ENCODE data around the gene ADGRA1.

Gene ADGRA1

DNA sequence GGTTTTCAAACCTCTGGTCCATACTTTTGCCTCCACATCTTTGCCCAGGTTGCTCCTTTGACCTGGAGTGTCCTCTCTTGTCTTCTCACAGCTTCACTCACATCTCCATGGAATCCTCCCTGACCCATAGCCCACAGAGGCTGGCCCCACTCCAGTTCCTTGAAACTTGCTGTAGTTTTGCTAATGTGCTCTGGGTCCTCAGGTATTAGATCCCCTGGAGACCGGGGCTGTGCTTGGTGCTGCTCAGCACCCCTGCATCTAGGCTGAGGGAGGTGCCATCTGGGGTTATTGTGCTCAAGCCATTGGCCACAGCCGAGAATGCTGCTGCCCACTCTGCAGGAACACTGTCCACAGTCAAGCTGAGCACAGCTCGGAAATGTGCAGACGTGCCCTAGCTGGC lies 88.8 kb downstream of the ADGRA1 start:
- Histone ChIP-seq H3K9me3 (ENCODE audit: control insufficient read depth, low read length) (peaks cover 8% of the 10 kb centered on the region), H3K36me3 (ENCODE audit: control insufficient read depth, insufficient read depth, low read length) (no peaks in the 10 kb centered on the region)
- 92 to 94% methylated on average over 4 of the region's 4 CpGs for WGBS, 2 experiments (ENCODE audit: insufficient coverage in 2 of 2)

DNA sequence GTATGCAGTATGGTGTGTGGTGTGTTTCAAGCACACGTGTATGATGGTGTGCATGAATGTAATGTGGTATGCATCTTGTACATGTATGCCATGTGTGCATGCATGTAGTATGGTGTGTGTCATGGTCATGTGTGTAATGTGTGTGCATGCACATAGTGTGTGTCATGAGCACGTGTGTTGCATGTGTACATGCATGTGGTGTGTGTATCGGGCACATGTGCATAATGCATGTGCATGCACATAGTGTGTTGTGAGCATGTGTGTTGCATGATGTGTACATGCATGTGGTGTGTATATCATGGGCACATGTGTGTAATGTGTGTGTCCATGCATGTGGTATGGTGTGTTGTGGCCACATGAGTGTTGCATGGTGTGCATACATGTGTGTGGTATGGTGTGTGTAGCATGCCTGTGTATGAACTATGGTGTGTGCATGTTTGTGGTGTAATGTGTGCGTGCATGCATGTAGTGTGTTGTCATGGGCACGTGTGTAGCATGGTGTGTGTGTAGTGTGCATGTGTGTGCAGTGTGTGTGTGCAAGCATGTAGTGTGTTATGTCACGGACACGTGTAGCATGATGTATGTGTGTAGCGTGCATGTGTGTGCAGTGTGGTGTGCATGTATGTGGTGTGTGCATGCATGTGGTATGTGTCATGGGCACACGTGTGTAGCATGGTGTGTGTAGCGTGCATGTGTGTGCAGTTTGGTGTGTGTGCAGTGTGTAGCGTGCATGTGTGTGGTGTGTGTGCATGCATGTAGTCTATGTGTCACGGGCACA lies 89.8 kb downstream of the ADGRA1 start:
- 95% methylated on average over 12 of the region's 12 CpGs for WGBS, 2 experiments (ENCODE audit: insufficient coverage in 2 of 2)
- Histone ChIP-seq H3K36me3 (ENCODE audit: control insufficient read depth, insufficient read depth, low read length) (no peaks in the 10 kb centered on the region), H3K4me3 (ENCODE audit: extremely low read depth, insufficient read depth, low read length, poor library complexity, severe bottlenecking) (no peak overlapping the region), H3K27ac (ENCODE audit: low read depth, low read length, severe bottlenecking) (no peak overlapping the region), H3K9me3 (ENCODE audit: control insufficient read depth, low read length) (peaks cover 8% of the 10 kb centered on the region), H3K4me1 (ENCODE audit: control insufficient read depth, insufficient read depth, low read length, poor library complexity, severe bottlenecking) (no peaks in the 10 kb centered on the region)

More for the DNA sequence above, 88.8 kb downstream of the ADGRA1 start:
- Histone ChIP-seq H3K27ac (ENCODE audit: low read depth, low read length, severe bottlenecking) (no peak overlapping the region), H3K4me3 (ENCODE audit: extremely low read depth, insufficient read depth, low read length, poor library complexity, severe bottlenecking) (no peak overlapping the region), H3K4me1 (ENCODE audit: control insufficient read depth, insufficient read depth, low read length, poor library complexity, severe bottlenecking) (no peaks in the 10 kb centered on the region)

DNA sequence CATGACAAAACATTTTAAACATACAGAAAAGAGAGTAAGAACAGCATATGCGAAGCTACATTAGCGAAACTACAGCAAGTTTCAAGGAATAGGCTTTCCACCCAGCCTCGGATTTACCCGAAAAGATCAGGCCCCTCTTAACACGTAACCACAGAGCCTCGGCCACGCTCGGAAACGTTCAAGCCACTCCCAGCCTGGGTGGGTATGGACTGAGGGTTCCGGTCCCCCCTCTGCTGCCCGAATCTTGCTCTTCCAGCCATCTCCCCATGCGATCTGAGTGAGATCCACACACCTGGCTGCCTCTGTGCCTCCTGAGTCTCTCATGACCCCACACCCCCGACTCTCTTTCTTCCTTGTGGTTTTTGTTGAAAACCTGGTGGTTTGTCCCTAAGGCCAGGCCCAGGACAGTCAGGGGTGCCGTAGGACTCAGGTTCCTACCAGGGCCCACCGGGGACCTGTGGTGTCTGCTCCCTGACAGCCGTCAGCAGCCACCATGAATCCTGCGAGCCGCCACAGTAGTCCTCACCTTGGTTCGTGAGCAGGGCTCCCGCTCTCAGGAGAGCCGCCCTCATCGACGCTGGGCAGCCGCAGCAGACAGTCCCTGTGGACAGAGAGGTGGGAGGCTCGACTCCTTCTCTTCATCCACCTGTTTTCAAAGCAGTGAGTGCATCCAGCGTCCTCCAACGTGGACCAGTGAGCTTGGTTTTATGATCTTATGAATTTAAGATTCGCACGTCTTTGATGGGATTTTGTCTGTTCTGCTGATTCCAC lies 90.8 kb downstream of the ADGRA1 start:
- Histone ChIP-seq H3K4me1 (ENCODE audit: control insufficient read depth, insufficient read depth, low read length, poor library complexity, severe bottlenecking) (no peaks in the 10 kb centered on the region), H3K4me3 (ENCODE audit: extremely low read depth, insufficient read depth, low read length, poor library complexity, severe bottlenecking) (no peak overlapping the region), H3K9me3 (ENCODE audit: control insufficient read depth, low read length) (peaks cover 8% of the 10 kb centered on the region), H3K27ac (ENCODE audit: low read depth, low read length, severe bottlenecking) (no peak overlapping the region), H3K36me3 (ENCODE audit: control insufficient read depth, insufficient read depth, low read length) (no peaks in the 10 kb centered on the region)
- WGBS, 2 experiments (ENCODE audit: insufficient coverage in 2 of 2): 96% methylated on average over 25 to 26 of the region's 29 CpGs

DNA sequence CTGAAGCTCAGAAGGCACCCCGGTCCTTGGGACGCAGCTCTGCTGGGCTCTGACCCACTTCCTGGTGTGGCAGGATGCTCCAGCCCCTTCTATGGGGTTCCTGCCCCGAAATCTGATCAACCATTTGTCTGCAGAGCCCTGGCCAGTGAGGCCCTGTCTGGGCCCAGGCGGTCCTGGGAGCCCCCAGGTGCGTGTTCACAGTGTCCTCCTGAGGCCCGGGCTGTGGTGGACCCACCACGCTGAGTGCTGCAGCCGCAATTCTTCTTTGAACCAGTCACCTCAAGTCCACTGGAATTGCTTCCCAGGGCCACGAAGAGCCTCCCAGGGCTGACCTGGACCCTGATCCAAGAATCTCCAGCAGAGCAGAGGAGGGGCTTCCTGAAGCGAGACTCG lies 91.4 kb downstream of the ADGRA1 start:
- Histone ChIP-seq H3K4me1 (ENCODE audit: control insufficient read depth, insufficient read depth, low read length, poor library complexity, severe bottlenecking) (no peaks in the 10 kb centered on the region), H3K9me3 (ENCODE audit: control insufficient read depth, low read length) (peaks cover 8% of the 10 kb centered on the region), H3K27ac (ENCODE audit: low read depth, low read length, severe bottlenecking) (no peak overlapping the region), H3K36me3 (ENCODE audit: control insufficient read depth, insufficient read depth, low read length) (no peaks in the 10 kb centered on the region), H3K4me3 (ENCODE audit: extremely low read depth, insufficient read depth, low read length, poor library complexity, severe bottlenecking) (no peak overlapping the region)
- WGBS, 2 experiments (ENCODE audit: insufficient coverage in 2 of 2): 82 to 94% methylated on average over 10 of the region's 11 CpGs

DNA sequence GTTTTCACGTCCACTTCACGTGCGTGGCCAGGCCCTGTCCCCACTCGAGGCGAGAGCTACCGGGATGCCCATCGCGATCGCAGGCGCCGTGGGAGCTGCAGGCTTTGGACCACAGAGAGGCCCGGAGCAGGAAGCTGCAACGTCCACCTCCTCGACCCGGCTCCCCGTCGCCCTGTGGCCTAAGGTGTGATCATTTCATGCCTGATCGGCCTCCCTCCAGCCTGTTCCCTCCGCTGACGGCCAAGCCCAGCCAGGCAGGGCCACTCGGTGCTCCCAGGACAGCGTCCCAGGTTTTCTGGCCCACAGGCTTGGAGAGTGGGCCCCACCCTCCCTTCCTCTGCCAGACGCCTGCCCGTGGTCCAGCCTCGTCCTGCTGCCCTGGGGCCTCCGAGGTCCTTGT lies 91.9 kb downstream of the ADGRA1 start:
- WGBS, 2 experiments (ENCODE audit: insufficient coverage in 2 of 2): 89 to 90% methylated on average over 25 to 26 of the region's 26 CpGs
- no peak overlapping the region for H3K27ac ChIP-seq (ENCODE audit: low read depth, low read length, severe bottlenecking)
- peaks cover 8% of the 10 kb centered on the region for H3K9me3 ChIP-seq (ENCODE audit: control insufficient read depth, low read length)
- no peaks in the 10 kb centered on the region for H3K36me3 ChIP-seq (ENCODE audit: control insufficient read depth, insufficient read depth, low read length)
- no peaks in the 10 kb centered on the region for H3K4me1 ChIP-seq (ENCODE audit: control insufficient read depth, insufficient read depth, low read length, poor library complexity, severe bottlenecking)
- no peak overlapping the region for H3K4me3 ChIP-seq (ENCODE audit: extremely low read depth, insufficient read depth, low read length, poor library complexity, severe bottlenecking)

DNA sequence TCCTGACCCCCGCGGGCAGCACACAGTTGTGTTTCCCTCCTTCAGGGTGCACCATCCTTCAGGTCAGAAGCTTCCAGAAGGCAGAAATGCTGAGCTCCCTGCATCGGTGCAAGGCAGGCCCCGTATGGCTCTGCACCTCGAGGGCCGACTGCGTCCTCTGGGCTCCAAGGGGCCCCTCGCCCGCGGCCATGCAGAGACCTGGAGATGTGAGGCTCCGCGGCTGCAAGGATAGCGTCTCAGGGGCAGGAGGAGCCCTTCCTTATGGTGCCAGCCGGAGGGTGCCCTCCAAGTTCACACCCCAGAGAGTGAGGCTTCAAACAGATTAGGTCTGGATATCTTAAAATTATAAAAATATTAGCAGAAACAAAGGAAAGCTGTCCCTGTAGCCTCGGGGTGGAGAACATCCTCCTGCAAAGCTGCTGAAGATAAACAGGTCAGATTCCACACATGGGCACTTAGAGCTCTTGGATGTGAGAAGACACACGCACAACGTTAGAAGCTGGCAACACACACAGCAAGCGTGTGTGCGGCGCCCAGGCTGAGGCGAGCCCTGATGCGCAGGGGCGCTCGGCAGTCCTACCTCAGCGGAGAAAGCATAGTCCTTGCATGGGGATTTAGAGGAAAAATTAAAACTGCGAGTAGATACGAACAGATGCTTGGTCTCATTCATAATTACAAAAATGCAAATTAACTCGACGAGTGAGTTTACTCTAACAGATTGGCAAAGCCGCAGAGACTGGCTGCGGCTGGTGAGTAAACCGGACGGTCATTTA lies 92.7 kb downstream of the ADGRA1 start:
- H3K4me3 ChIP-seq (ENCODE audit: extremely low read depth, insufficient read depth, low read length, poor library complexity, severe bottlenecking): no peak overlapping the region
- H3K36me3 ChIP-seq (ENCODE audit: control insufficient read depth, insufficient read depth, low read length): no peaks in the 10 kb centered on the region
- no peak overlapping the region for H3K27ac ChIP-seq (ENCODE audit: low read depth, low read length, severe bottlenecking)
- H3K9me3 ChIP-seq (ENCODE audit: control insufficient read depth, low read length): peaks cover 8% of the 10 kb centered on the region
- 95 to 98% methylated on average over 29 of the region's 33 CpGs for WGBS, 2 experiments (ENCODE audit: insufficient coverage in 2 of 2)
- H3K4me1 ChIP-seq (ENCODE audit: control insufficient read depth, insufficient read depth, low read length, poor library complexity, severe bottlenecking): no peaks in the 10 kb centered on the region

DNA sequence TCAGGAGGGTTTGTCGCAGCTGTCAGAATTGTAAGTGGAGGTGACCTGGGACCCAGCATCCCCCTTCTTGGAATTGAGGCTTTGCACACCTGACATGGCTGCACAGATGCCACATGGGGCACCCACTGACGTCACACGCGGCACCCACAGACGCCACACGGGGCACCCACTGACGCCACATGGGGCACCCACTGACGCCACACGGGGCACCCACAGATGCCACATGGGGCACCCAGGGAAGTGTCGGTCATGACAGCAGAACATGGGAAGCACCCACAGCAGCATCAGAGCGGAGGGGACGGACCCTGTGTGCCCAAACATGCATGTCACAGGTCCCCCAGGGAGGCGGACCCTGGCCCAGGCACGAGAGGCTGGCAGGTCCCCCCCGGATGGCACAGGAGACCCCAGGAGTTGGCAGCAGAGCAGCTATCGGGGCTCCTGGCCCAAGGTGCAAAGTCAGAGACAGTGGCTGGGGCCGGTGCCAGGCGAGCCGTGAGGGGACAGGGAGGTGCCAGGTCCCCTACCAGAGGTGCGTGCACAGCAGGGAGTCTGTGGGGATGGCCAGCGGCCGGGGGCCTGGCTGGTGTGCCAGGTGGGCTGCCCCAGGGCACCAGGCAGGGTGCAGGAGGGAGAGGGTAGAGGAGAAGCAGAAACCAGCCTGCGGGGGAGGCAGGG lies 93.4 kb downstream of the ADGRA1 start:
- Histone ChIP-seq H3K4me3 (ENCODE audit: extremely low read depth, insufficient read depth, low read length, poor library complexity, severe bottlenecking) (no peak overlapping the region), H3K9me3 (ENCODE audit: control insufficient read depth, low read length) (peaks cover 8% of the 10 kb centered on the region), H3K4me1 (ENCODE audit: control insufficient read depth, insufficient read depth, low read length, poor library complexity, severe bottlenecking) (no peaks in the 10 kb centered on the region), H3K36me3 (ENCODE audit: control insufficient read depth, insufficient read depth, low read length) (no peaks in the 10 kb centered on the region), H3K27ac (ENCODE audit: low read depth, low read length, severe bottlenecking) (no peak overlapping the region)
- WGBS, 2 experiments (ENCODE audit: insufficient coverage in 2 of 2): 94% methylated on average over 21 to 23 of the region's 23 CpGs

Data from mesodermal cell (in vitro differentiated cells).